ENCODE measurements around the gene A3GALT2. TPM values are rescaled to one million over a fixed set of nuclear protein-coding genes. Genes with fewer than 3 reads are reported as not detected.

Gene A3GALT2
- total and polyA plus RNA-seq, 9 of the 15 experiments (the other 6 are each of a cell fraction or from before 2014, with no cell fraction given) = not detected

- TF ChIP-seq TSC22D4 (tag; IDR thresholded peaks at IDR 0.05) = no peak
- no peak for TF ChIP-seq NR4A1 (CRISPR knock-in tag; IDR thresholded peaks at IDR 0.05)
- 0 out of 2 replicates have a peak, but pooled peaks have one; percentile 49 for TF ChIP-seq NR4A1 (tag; IDR thresholded peaks at IDR 0.05)
- no peak for TF ChIP-seq PBX2 (CRISPR knock-in tag; IDR thresholded peaks at IDR 0.05; ENCODE audit: low read depth)
- no peak for TF ChIP-seq PBX2 (tag; conservative IDR thresholded peaks at IDR 0.05; ENCODE audit: low read depth)
- no peak for TF ChIP-seq FOXO4 (CRISPR knock-in tag; IDR thresholded peaks at IDR 0.05)
- no peak for TF ChIP-seq RBM15 (IDR thresholded peaks at IDR 0.05; ENCODE audit: insufficient read depth, low read length)
- TF ChIP-seq NCOA4 (IDR thresholded peaks at IDR 0.05; ENCODE audit: partially characterized antibody) = no peak
- TF ChIP-seq ZNF780A (CRISPR knock-in tag; IDR thresholded peaks at IDR 0.05) = no peak
- TF ChIP-seq ZNF395 (CRISPR knock-in tag; IDR thresholded peaks at IDR 0.05) = peak; percentile 72
- no peak for TF ChIP-seq STAT5B (CRISPR knock-in tag; IDR thresholded peaks at IDR 0.05)
- no peak for TF ChIP-seq ARNT (IDR thresholded peaks at IDR 0.05)
- no peak for TF ChIP-seq TFE3 (CRISPR knock-in tag; IDR thresholded peaks at IDR 0.05)
- no peak for TF ChIP-seq KLF13 (tag; IDR thresholded peaks at IDR 0.05; ENCODE audit: borderline replicate concordance, low read depth)
- peak; percentile 32 to 89; a peak in 1 of 4 replicates for TF ChIP-seq SIN3A (IDR thresholded peaks at IDR 0.05; ENCODE audit: borderline replicate concordance in 2 of 2, control insufficient read depth in 1 of 2, low read depth in 2 of 2, low read length in 2 of 2)
- peak; percentile 40 for TF ChIP-seq NEUROD1 (IDR thresholded peaks at IDR 0.05; ENCODE audit: borderline replicate concordance, low read depth, low read length, partially characterized antibody)
- no peak for TF ChIP-seq ZC3H11A (IDR thresholded peaks at IDR 0.05; ENCODE audit: low read depth, low read length)
- 0 out of 2 replicates have a peak, but pooled peaks have one; percentile 35 for TF ChIP-seq SMARCC2 (IDR thresholded peaks at IDR 0.05; ENCODE audit: low read depth)
- TF ChIP-seq NFATC3 (IDR thresholded peaks at IDR 0.05) = no peak
- TF ChIP-seq SP1 (CRISPR knock-in tag; IDR thresholded peaks at IDR 0.05) = peak; percentile 83
- TF ChIP-seq ZNF586 (CRISPR knock-in tag; conservative IDR thresholded peaks at IDR 0.05) = no peak
Observed at GRCh38 chr1:33349778-33350610, 29.1 kb upstream of the A3GALT2 start (continued).
